GM10248 (cell line): ENCODE results near the gene KRT28.

Experiments used
- CTCF ChIA-PET: fragments of 300-600 bp; sonication (Branson Sonifier 250); formaldehyde crosslinking; extraction: SDS; loops from one replicate; lab custom pipeline; 2021; ENCODE audit warnings: antibody characterized with exemption; lab: Yijun Ruan, JAX
- POLR2A ChIA-PET: fragments of 350-650 bp; sonication (Branson Sonifier 250); formaldehyde crosslinking; extraction: SDS; loops from one replicate; lab custom pipeline; 2020; ENCODE audit warnings: antibody characterized with exemption; lab: Yijun Ruan, JAX
- DNase-seq: peaks from one replicate; pipeline ENCODE4 v3.0.0; 2012; ENCODE audit errors: extremely low spot score
- CTCF ChIP-seq: IDR thresholded peaks from 2 replicates; pipeline ENCODE4 v1.5.1; 2012; ENCODE audit warnings: mild to moderate bottlenecking, low read depth; ENCODE audit errors: extremely low read depth, missing control alignments, control extremely low read depth

KRT28 gene

GRCh38 chr17:40799859-40800258, at the start of gene KRT28:
Gene KRT28, minus strand, starts transcription at chr17:40799959. Its CDS starts 66 bp downstream, at chr17:40799893.
- ChIA-PET POLR2A (no interaction called here), CTCF (no interaction called here)
- no peak for TF ChIP-seq CTCF
- no peak for DNase-seq

- CTCF ChIA-PET = interaction anchor here (0.9 to 2.0 kb wide), 4 partner anchors 8 to 814 kb away, joined by 3 to 5 read pairs (median 4); no protein-coding TSS in a partner anchor
- no peak for DNase-seq
- no peak for TF ChIP-seq CTCF
- POLR2A ChIA-PET = no interaction called here
These were observed 49.0 kb upstream of the KRT28 start for GRCh38 chr17:40848583-40849235.

GRCh38 chr17:40846515-40847144, 46.9 kb upstream of the KRT28 start:
- no peak for DNase-seq
- CTCF ChIA-PET = interaction anchor here (1.1 to 2.1 kb wide), 4 partner anchors 9 to 705 kb away, joined by 3 to 11 read pairs (median 4); no protein-coding TSS in a partner anchor
- POLR2A ChIA-PET = no interaction called here
- no peak for TF ChIP-seq CTCF

- ChIA-PET POLR2A (no interaction called here), CTCF (interaction anchor here (1.4 to 2.1 kb wide), 2 partner anchors 11 to 819 kb away, joined by 5 to 11 read pairs; no protein-coding TSS in a partner anchor)
- TF ChIP-seq CTCF = no peak
- no peak for DNase-seq
These were observed 44.9 kb upstream of the KRT28 start for GRCh38 chr17:40844671-40845107.

GRCh38 chr17:40843242-40843641, 43.5 kb upstream of the KRT28 start:
- CTCF ChIA-PET = interaction anchor here (1.3 to 1.9 kb wide), 5 partner anchors 9 to 823 kb away, joined by 4 to 6 read pairs (median 5); no protein-coding TSS in a partner anchor
- no peak for TF ChIP-seq CTCF
- POLR2A ChIA-PET = interaction anchor here (0.6 kb wide), 1 partner anchor 308 kb away, joined by 4 read pairs; no protein-coding TSS in a partner anchor
- DNase-seq = no peak

GRCh38 chr17:40841246-40841645, 41.5 kb upstream of the KRT28 start:
- ChIA-PET CTCF (interaction anchor here (1.2 kb wide), 1 partner anchor 11 kb away, joined by 3 read pairs; no protein-coding TSS in a partner anchor), POLR2A (no interaction called here)
- no peak for DNase-seq
- TF ChIP-seq CTCF = no peak
